GM21619 (cell line): Measurements from ENCODE around the gene CLMN.

Experiments used
- ATAC-seq: cut with Tn5 transposase; IDR thresholded peaks from one replicate; pipeline ENCODE4 v1.9.1; 2021; ENCODE audit not compliant: unreplicated experiment

The CLMN gene

GRCh38 chr14:95319312-95320077, at the start of gene CLMN:
Gene CLMN, minus strand, starts transcription at chr14:95319908. Its CDS starts 116 bp downstream, at chr14:95319792.
- ATAC-seq: no peak

- no peak for ATAC-seq
Measured at GRCh38 chr14:95365401-95365800, 45.7 kb upstream of the CLMN start.

GRCh38 chr14:95364481-95365209, 44.9 kb upstream of the CLMN start:
- no peak for ATAC-seq

GRCh38 chr14:95363468-95363954, 43.8 kb upstream of the CLMN start:
- no peak for ATAC-seq

GRCh38 chr14:95362138-95362494, 42.4 kb upstream of the CLMN start:
- no peak for ATAC-seq

GRCh38 chr14:95361373-95362137, 41.8 kb upstream of the CLMN start:
- no peak for ATAC-seq

GRCh38 chr14:95360828-95361227, 41.1 kb upstream of the CLMN start:
- ATAC-seq: no peak

GRCh38 chr14:95359994-95360826, 40.5 kb upstream of the CLMN start:
- ATAC-seq: no peak

- no peak for ATAC-seq
Measured at GRCh38 chr14:95356245-95356869, 36.6 kb upstream of the CLMN start.

- ATAC-seq: no peak
Measured at GRCh38 chr14:95355422-95355821, 35.7 kb upstream of the CLMN start.

- ATAC-seq: no peak
Measured at GRCh38 chr14:95354834-95355233, 35.1 kb upstream of the CLMN start.

- ATAC-seq: no peak
Measured at GRCh38 chr14:95353664-95354063, 34.0 kb upstream of the CLMN start.

- no peak for ATAC-seq
Measured at GRCh38 chr14:95353007-95353406, 33.3 kb upstream of the CLMN start.

GRCh38 chr14:95352481-95352880, 32.8 kb upstream of the CLMN start:
- no peak for ATAC-seq

GRCh38 chr14:95349241-95349640, 29.5 kb upstream of the CLMN start:
- ATAC-seq: no peak

- no peak for ATAC-seq
Measured at GRCh38 chr14:95348395-95349080, 28.8 kb upstream of the CLMN start.

- ATAC-seq: no peak
Measured at GRCh38 chr14:95346820-95347219, 27.1 kb upstream of the CLMN start.

- ATAC-seq: no peak
Measured at GRCh38 chr14:95346266-95346665, 26.6 kb upstream of the CLMN start.

GRCh38 chr14:95345032-95345431, 25.3 kb upstream of the CLMN start:
- ATAC-seq: no peak

- no peak for ATAC-seq
Measured at GRCh38 chr14:95344536-95344935, 24.8 kb upstream of the CLMN start.
